HG03460 (cell line): ENCODE data around the gene OR2AG2.

ENCODE experiments used
- ATAC-seq: cut with Tn5 transposase; IDR thresholded peaks from one replicate; pipeline ENCODE4 v1.9.1; 2021; ENCODE audit not compliant: unreplicated experiment

OR2AG2 gene

DNA sequence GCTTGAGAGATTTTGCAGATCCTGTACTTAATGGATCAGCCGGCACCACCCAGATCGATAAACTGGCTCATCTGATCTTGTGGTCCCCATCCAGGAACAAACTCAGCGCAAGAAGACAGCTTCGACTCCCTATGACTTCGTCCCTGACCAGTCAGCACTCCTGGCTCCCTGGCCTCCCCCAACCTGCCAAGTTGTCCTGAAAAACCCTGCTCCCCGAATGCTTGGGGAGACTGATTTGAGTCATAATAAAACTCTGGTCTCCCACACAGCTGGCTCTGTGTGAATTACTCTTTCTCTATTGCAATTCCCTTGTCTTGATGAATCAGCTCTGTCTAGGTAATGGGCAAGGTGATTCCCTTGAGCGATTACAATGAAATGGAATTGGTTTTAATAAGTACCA is 29.5 kb downstream of the OR2AG2 start:
- no peak for ATAC-seq

- ATAC-seq, result no peak
Observed at GRCh38 chr11:6738590-6738989, 33.2 kb downstream of the OR2AG2 start.

DNA sequence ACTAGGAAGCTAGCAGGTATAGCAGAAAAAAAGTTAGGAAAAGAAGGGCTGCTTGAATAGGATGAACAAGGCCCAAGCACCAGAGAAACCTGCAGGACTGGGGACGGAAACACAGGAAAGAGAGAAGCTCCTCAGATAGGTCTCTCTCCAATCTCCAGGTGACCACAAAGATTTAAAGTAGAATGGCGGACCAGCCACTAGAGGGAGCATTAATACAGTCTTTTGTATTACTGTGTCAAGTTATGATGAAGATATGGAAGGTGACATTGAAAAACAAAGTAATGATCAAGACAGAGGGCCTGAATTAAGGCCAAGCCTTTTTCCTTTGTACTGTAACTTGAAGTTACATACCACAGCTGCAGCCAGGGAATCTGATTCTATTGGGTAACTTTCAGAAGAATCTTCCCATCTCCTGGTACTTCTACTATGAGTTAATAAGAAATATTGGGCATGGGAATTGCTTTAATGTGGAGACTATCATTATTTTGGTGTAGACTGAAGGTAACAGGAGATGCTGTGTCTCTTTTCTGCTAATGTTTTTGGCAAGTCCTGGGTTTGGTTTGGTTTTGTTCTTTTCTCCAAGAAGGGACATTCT is 33.8 kb downstream of the OR2AG2 start:
- ATAC-seq, result peak; percentile 70

DNA sequence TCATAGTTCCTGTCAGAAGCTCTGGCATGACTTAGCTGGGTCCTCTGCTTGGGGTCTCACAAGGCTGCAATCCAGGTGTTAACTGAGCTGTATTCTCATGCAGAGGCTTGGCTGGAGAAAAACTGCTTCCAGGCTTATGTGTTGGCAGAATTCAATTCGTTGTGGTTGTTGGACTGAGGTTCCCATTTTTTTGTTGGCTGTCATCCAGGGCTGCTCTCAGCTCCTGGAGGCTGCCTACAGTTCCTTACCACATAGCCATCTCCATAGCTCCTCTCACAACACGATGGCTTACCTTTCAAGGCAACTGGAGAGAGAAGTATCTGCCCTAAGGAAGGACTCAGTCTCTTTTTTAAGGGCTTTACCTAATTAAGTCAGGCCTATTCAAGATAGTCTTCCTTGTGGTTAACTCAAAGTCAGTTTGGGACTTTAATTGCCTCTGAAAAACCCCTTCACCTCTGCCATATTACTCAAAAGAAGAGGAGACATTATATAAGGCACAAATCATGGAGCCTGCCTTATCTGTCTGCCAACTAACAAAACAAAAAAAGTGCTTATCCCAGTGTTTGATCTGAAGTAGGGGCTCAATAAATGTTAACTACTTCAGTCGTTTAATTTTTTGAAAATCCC is 35.2 kb downstream of the OR2AG2 start:
- ATAC-seq, result no peak

DNA sequence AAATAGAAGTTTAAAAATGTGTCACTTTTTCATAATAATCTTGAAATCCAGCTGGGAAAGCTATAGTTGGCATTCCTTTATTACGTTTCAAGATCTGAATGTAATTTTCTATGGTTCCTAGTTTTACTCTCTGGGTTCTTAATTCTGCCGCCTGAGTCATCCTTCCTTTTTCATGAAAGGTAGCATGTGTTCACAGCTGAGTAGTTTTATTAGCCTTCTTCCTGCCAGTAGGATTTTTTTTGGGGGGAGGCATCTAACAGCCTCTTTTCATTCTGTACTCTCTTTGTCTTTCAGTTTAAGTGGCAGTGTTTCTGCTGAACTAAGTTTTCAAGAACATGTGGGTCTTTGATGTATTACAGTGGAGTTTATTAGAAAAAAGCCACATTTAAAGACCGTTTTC is 36.5 kb downstream of the OR2AG2 start:
- no peak for ATAC-seq

GRCh38 chr11:6734616-6735015 is 37.2 kb downstream of the OR2AG2 start:
- ATAC-seq, result no peak

- no peak for ATAC-seq
Observed at GRCh38 chr11:6733326-6734275, 38.2 kb downstream of the OR2AG2 start.

DNA sequence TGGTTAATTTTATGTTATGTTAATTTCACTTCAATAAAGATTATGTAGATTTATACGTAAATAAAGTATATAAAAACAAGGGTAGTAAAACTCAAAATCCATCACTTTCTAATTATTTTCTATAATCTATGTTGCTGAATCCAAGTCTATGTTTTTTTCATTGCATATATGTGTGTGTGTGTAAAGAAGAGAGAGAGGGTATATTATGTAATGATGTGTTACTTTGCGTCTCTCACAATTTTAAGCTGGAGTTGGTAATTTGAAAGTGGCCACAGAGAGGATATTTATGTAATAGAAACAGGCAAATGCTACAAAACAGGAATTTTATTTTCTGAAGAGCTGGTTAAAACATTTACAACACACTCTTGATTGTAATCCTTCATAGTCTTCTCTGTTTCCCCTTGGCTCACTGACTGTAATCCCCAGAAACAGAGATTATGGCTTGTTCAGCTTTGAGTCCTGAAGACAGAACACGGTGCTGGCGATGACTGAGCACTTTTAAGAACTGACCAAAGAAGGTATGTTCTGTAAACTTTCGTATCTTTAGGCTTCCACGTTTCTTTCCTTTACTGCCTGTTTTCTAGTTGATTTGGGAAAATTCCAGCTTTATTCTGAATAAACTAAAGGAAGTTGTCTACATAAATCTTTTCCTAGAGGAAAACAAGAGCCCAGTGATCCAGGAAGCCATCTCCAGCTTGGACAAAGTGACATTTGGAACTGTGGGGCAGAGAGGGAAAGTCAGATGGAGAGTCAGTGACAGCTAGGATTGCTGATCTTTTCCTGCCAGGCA is 43.6 kb downstream of the OR2AG2 start:
- no peak for ATAC-seq

GRCh38 chr11:6725386-6725896 is 46.3 kb downstream of the OR2AG2 start:
- no peak for ATAC-seq

- no peak for ATAC-seq
Observed at GRCh38 chr11:6724013-6724412, 47.8 kb downstream of the OR2AG2 start.

- ATAC-seq, result no peak
Observed at GRCh38 chr11:6721343-6721742, 50.4 kb downstream of the OR2AG2 start.

DNA sequence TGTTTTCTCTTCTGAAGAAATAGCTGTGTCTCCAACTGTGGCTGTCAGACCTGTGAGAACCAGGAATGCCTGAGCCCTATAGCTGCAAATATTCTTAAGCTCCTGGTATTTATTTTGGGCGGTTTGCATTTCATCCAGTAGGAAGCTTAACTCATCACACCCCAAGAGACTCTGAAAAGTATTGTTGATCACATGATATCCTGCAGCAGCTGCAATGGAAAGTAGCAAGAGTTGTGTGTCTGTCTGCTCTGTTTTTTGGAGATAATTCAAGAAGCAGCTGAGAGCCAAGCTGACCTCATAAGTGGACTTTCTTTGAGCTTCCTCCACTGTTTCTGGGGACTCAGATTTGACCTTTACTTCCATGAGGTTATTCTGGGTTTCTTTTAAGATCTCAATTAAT is 52.2 kb downstream of the OR2AG2 start:
- ATAC-seq, result no peak

DNA sequence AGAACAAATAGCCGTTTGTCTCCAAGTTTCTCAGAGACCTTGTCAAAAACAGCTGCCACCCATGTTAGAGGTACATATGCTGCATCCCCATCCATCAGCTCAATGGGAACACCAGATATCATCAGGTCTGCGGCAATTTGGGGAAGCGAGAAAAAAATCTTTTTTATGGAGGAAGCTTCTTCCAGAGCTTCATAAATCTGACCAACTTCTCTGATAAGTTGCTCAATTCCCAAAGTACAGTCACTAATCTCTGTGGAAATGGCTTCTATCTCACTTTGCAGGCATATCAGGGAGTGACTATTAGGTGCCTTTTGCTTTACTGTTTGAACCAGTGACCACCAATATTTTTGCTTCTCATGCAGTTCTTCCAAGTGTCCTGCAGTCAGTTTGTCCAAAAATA is 54.4 kb downstream of the OR2AG2 start:
- ATAC-seq, result no peak
